Liver (tissue), 9 donors: ENCODE measurements around the gene CT47A1. TPM values are rescaled to one million over a fixed set of nuclear protein-coding genes. Genes with fewer than 3 reads are reported as not detected.
"Not testable (repeated sequence)": the region's sequence is repeated elsewhere in the genome, so short reads cannot be mapped to it uniquely, and the experiment has no call there.

ENCODE experiments used
- DNase-seq: peaks from one replicate; pipeline ENCODE4 v3.0.0-alpha.2; 2017; ENCODE audit warnings: low spot score
- H3K27ac ChIP-seq, 2 donors: one replicate each; pipeline ENCODE4 v1.7.0; 2013; ENCODE audit warnings: inconsistent platforms in 2 of 2, low read length in 2 of 2, control low read depth in 1 of 2, low read depth in 1 of 2, mild to moderate bottlenecking in 1 of 2
- H3K27me3 ChIP-seq, 4 donors: one replicate each; pipeline versions ENCODE4 v1.6.1 to v1.7.0; 2013; ENCODE audit warnings: low read length in 3 of 4, inconsistent platforms in 1 of 4, mild to moderate bottlenecking in 1 of 4, moderate library complexity in 1 of 4; ENCODE audit not compliant: control insufficient read depth in 4 of 4, insufficient read depth in 4 of 4
- H3K36me3 ChIP-seq, 4 donors: one replicate each; pipeline versions ENCODE4 v1.6.1 to v1.7.0; 2013; ENCODE audit warnings: low read length in 3 of 4, mild to moderate bottlenecking in 3 of 4, low read depth in 1 of 4, moderate library complexity in 1 of 4; ENCODE audit not compliant: control insufficient read depth in 4 of 4, insufficient read depth in 3 of 4
- H3K4me1 ChIP-seq, 4 donors: one replicate each; pipeline versions ENCODE4 v1.6.1 to v1.7.0; 2013; ENCODE audit warnings: low read length in 3 of 4, mild to moderate bottlenecking in 3 of 4, moderate library complexity in 1 of 4; ENCODE audit not compliant: control insufficient read depth in 4 of 4, insufficient read depth in 4 of 4
- H3K4me3 ChIP-seq, 3 donors: one replicate each; pipeline versions ENCODE4 v1.6.1 to v1.7.0; 2013; ENCODE audit warnings: low read length in 3 of 3, control low read depth in 1 of 3, low read depth in 1 of 3, mild to moderate bottlenecking in 1 of 3
- H3K9ac ChIP-seq, 2 donors: one replicate each; pipeline ENCODE4 v1.7.0; 2013; ENCODE audit warnings: low read length in 2 of 2, mild to moderate bottlenecking in 2 of 2, moderate library complexity in 2 of 2, control low read depth in 1 of 2, low read depth in 1 of 2
- H3K9me3 ChIP-seq, 4 donors: one replicate each; pipeline versions ENCODE4 v1.6.1 to v1.7.0; 2013; ENCODE audit warnings: low read length in 3 of 4; ENCODE audit not compliant: control insufficient read depth in 4 of 4
- EGR1 ChIP-seq, 2 donors: IDR thresholded peaks; 2 replicates each; pipeline ENCODE4 v1.6.1; 2016 to 2018; ENCODE audit warnings: antibody characterized with exemption in 2 of 2, low read depth in 2 of 2
- FOXA1 ChIP-seq: IDR thresholded peaks from 2 replicates; pipeline ENCODE4 v1.6.1; 2016; ENCODE audit warnings: antibody characterized with exemption
- GABPA ChIP-seq, 2 donors: IDR thresholded peaks in 1 of 2; conservative IDR thresholded peaks in 1 of 2; 2 replicates each; pipeline ENCODE4 v1.6.1; 2016; ENCODE audit warnings: antibody characterized with exemption in 2 of 2, mild to moderate bottlenecking in 1 of 2, moderate library complexity in 1 of 2
- HNF4A ChIP-seq, 2 donors: conservative IDR thresholded peaks; 2 replicates each; pipeline ENCODE4 v1.6.1; 2016; ENCODE audit warnings: antibody characterized with exemption in 2 of 2, mild to moderate bottlenecking in 2 of 2
- HNF4G ChIP-seq: IDR thresholded peaks from 2 replicates; pipeline ENCODE4 v1.6.1; 2016; ENCODE audit warnings: antibody characterized with exemption
- JUND ChIP-seq, 2 donors: IDR thresholded peaks; 2 replicates each; pipeline ENCODE4 v1.6.1; 2016; ENCODE audit warnings: antibody characterized with exemption in 2 of 2
- NR2F2 ChIP-seq: IDR thresholded peaks from 2 replicates; pipeline ENCODE4 v1.6.1; 2016; ENCODE audit warnings: antibody characterized with exemption
- RXRA ChIP-seq, 2 donors: IDR thresholded peaks; 2 replicates each; pipeline ENCODE4 v1.6.1; 2017 to 2018; ENCODE audit warnings: antibody characterized with exemption in 2 of 2, mild to moderate bottlenecking in 1 of 2
- SP1 ChIP-seq: IDR thresholded peaks from 2 replicates; pipeline ENCODE4 v1.6.1; 2018; ENCODE audit warnings: antibody characterized with exemption, mild to moderate bottlenecking
- TAF1 ChIP-seq: conservative IDR thresholded peaks from 2 replicates; pipeline ENCODE4 v1.6.1; 2016; ENCODE audit warnings: antibody characterized with exemption, mild to moderate bottlenecking
- YY1 ChIP-seq: IDR thresholded peaks from 2 replicates; pipeline ENCODE4 v1.6.1; 2016; ENCODE audit warnings: antibody characterized with exemption, mild to moderate bottlenecking
- WGBS: extraction: QIAGEN DNeasy Blood & Tissue Kit; methylation state at CpG from one replicate; pipeline ENCODE4 v1.1.7; 2013; 5-methylcytosine and 5-hydroxymethylcytosine counted together
- polyA plus RNA-seq, 2 donors: library from polyadenylated mRNA; stranded (reverse) in 1 of 2; unstranded in 1 of 2; fragments of 200-250 nt in 1 of 2; fragments of >200 nt in 1 of 2; fragmentation: Nextera tagmentation in 1 of 2; extraction: Ambion mirVana in 1 of 2; gene quantifications; one replicate each; pipeline versions ENCODE4 v1.2.1 to v1.2.3, GENCODE V29; 2013 to 2015
- total RNA-seq, 2 donors: library from RNA; depleted of rRNA; stranded (reverse); fragments of >200 nt; gene quantifications; one replicate each; pipeline ENCODE4 v1.2.3, GENCODE V29; 2014
- TF ChIP-seq, protein P1 (sequence below): IDR thresholded peaks from 2 replicates; pipeline ENCODE4 v1.6.1; 2016; ENCODE audit warnings: antibody characterized with exemption
- TF ChIP-seq, protein P2 (sequence below): IDR thresholded peaks from 2 replicates; pipeline ENCODE4 v1.6.1; 2016; ENCODE audit warnings: antibody characterized with exemption
- TF ChIP-seq, protein P3 (sequence below): IDR thresholded peaks from 2 replicates; pipeline ENCODE4 v1.6.1; 2016; ENCODE audit warnings: antibody characterized with exemption, mild to moderate bottlenecking
- TF ChIP-seq, protein P4 (sequence below): fragments of 150-350 bp; IDR thresholded peaks from 2 replicates; pipeline ENCODE4 v1.5.1; 2017; ENCODE audit warnings: improper control_type of control experiment, low read depth, low read length; ENCODE audit not compliant: missing input control
- TF ChIP-seq, protein P5 (sequence below): IDR thresholded peaks from 2 replicates; pipeline ENCODE4 v1.6.1; 2016; ENCODE audit warnings: antibody characterized with exemption
- donor health status: healthy.
- donor health status: healthy.
- donor health status: healthy.
- donor health status: healthy.
- donor health status: healthy.

The CT47A1 gene
- total RNA-seq: not detected
- not detected for polyA plus RNA-seq

DNA sequence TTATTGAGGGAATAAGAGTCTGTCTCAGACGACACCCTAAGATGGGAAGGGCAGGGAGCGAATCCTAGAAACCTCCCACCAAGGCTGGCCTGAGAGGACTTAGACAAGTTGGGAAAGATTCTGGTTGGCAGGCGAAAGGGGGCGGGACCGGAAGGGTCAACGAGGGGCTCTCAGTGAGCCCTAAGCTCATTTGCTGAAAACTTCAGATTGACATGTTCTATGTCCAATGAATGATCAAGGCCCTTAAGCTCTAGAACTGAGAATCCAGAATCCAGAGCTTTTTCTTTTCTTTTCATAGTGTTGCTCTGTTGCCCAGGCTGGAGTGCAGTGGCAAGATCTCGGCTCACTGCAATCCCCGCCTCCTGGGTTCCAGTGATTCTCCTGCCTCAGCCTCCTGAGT is at the start of gene CT47A1:
CT47A1 (minus strand) TSS at position 101 of the 400 bp plus-strand sequence. CDS start 231 bp downstream, outside the sequence.
- H3K9me3 ChIP-seq, H3K9ac ChIP-seq, H3K27ac ChIP-seq, DNase-seq, H3K27me3 ChIP-seq, H3K4me3 ChIP-seq, H3K36me3 ChIP-seq, H3K4me1 ChIP-seq: not testable (repeated sequence)
- no CpG with 5 or more reads among the region's 8 CpGs for WGBS

DNA sequence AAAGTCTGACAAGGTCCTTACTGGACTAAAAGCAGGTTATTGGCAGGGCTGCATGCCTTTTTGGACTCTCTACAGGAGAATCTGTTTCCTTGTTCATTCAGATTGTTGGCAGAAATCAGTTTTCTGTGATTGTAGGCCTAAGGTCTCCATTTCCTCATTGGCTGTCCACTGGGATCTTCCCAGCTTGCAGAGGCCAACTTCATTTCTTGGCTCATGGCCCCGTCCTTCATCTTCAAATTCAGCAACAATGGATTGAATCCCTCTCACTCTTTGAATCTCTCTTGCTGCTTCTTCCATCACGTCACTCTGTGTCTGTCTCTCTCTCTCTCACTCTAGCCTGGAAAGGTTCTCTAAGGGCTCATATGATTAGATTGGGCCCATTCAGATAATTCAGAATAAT is 47.0 kb upstream of the CT47A1 start:
- Histone ChIP-seq H3K36me3 (no peaks in the 10 kb centered on the region), H3K9me3 (no peaks in the 10 kb centered on the region), H3K9ac (no peak overlapping the region), H3K4me1 (no peaks in the 10 kb centered on the region), H3K4me3 (no peak overlapping the region), H3K27ac (no peak overlapping the region), H3K27me3 (no peaks in the 10 kb centered on the region)
- DNase-seq: no peak
- 84% methylated on average over 2 of the region's 2 CpGs for WGBS
- TF ChIP-seq, protein P1, sequence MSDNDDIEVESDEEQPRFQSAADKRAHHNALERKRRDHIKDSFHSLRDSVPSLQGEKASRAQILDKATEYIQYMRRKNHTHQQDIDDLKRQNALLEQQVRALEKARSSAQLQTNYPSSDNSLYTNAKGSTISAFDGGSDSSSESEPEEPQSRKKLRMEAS: no peak
- TF ChIP-seq, protein P2, sequence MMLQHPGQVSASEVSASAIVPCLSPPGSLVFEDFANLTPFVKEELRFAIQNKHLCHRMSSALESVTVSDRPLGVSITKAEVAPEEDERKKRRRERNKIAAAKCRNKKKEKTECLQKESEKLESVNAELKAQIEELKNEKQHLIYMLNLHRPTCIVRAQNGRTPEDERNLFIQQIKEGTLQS: no peak
- no peak for TF ChIP-seq HNF4G
- TF ChIP-seq, protein P3, sequence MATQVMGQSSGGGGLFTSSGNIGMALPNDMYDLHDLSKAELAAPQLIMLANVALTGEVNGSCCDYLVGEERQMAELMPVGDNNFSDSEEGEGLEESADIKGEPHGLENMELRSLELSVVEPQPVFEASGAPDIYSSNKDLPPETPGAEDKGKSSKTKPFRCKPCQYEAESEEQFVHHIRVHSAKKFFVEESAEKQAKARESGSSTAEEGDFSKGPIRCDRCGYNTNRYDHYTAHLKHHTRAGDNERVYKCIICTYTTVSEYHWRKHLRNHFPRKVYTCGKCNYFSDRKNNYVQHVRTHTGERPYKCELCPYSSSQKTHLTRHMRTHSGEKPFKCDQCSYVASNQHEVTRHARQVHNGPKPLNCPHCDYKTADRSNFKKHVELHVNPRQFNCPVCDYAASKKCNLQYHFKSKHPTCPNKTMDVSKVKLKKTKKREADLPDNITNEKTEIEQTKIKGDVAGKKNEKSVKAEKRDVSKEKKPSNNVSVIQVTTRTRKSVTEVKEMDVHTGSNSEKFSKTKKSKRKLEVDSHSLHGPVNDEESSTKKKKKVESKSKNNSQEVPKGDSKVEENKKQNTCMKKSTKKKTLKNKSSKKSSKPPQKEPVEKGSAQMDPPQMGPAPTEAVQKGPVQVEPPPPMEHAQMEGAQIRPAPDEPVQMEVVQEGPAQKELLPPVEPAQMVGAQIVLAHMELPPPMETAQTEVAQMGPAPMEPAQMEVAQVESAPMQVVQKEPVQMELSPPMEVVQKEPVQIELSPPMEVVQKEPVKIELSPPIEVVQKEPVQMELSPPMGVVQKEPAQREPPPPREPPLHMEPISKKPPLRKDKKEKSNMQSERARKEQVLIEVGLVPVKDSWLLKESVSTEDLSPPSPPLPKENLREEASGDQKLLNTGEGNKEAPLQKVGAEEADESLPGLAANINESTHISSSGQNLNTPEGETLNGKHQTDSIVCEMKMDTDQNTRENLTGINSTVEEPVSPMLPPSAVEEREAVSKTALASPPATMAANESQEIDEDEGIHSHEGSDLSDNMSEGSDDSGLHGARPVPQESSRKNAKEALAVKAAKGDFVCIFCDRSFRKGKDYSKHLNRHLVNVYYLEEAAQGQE: no peak
- TF ChIP-seq, protein P4, sequence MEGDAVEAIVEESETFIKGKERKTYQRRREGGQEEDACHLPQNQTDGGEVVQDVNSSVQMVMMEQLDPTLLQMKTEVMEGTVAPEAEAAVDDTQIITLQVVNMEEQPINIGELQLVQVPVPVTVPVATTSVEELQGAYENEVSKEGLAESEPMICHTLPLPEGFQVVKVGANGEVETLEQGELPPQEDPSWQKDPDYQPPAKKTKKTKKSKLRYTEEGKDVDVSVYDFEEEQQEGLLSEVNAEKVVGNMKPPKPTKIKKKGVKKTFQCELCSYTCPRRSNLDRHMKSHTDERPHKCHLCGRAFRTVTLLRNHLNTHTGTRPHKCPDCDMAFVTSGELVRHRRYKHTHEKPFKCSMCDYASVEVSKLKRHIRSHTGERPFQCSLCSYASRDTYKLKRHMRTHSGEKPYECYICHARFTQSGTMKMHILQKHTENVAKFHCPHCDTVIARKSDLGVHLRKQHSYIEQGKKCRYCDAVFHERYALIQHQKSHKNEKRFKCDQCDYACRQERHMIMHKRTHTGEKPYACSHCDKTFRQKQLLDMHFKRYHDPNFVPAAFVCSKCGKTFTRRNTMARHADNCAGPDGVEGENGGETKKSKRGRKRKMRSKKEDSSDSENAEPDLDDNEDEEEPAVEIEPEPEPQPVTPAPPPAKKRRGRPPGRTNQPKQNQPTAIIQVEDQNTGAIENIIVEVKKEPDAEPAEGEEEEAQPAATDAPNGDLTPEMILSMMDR: no peak
- TF ChIP-seq YY1: no peak
- TF ChIP-seq TAF1: no peak
- no peak for TF ChIP-seq GABPA (IDR thresholded peaks at IDR 0.05 in 1 of 2, conservative IDR thresholded peaks at IDR 0.05 in 1 of 2)
- TF ChIP-seq JUND (IDR thresholded peaks at IDR 0.05): no peak
- TF ChIP-seq RXRA (IDR thresholded peaks at IDR 0.05): no peak
- no peak for TF ChIP-seq FOXA1
- TF ChIP-seq EGR1 (IDR thresholded peaks at IDR 0.05; ENCODE audit: low read depth in 2 of 2): no peak
- no peak for TF ChIP-seq NR2F2
- no peak for TF ChIP-seq HNF4A (conservative IDR thresholded peaks at IDR 0.05)
- TF ChIP-seq, protein P5, sequence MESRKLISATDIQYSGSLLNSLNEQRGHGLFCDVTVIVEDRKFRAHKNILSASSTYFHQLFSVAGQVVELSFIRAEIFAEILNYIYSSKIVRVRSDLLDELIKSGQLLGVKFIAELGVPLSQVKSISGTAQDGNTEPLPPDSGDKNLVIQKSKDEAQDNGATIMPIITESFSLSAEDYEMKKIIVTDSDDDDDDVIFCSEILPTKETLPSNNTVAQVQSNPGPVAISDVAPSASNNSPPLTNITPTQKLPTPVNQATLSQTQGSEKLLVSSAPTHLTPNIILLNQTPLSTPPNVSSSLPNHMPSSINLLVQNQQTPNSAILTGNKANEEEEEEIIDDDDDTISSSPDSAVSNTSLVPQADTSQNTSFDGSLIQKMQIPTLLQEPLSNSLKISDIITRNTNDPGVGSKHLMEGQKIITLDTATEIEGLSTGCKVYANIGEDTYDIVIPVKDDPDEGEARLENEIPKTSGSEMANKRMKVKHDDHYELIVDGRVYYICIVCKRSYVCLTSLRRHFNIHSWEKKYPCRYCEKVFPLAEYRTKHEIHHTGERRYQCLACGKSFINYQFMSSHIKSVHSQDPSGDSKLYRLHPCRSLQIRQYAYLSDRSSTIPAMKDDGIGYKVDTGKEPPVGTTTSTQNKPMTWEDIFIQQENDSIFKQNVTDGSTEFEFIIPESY: no peak
- no peak for TF ChIP-seq SP1
